ENCODE results near the gene SPSB1. TPM values are rescaled to one million over a fixed set of nuclear protein-coding genes. Genes with fewer than 3 reads are reported as not detected.

Gene SPSB1
- total and polyA plus RNA-seq, 2 of the 4 experiments (the other 2 are of a cell fraction): 16.7 to 19.8 TPM

GRCh38 chr1:9294910-9295636 lies 2.4 kb downstream of the SPSB1 start:
- Histone ChIP-seq H3K4me1 (ENCODE audit: control insufficient read depth, insufficient read depth, low read length) (peaks cover 26% of the 10 kb centered on the region), H2BK5ac (ENCODE audit: low read depth, low read length, poor library complexity, severe bottlenecking) (peak overlapping the region; percentile 82), H3K18ac (ENCODE audit: low read depth, low read length) (peak overlapping the region; percentile 5; the same call in 1 of the 2 replicates), H4K5ac (ENCODE audit: low read depth, low read length) (peak overlapping the region; percentile 5; the same call in 1 of the 2 replicates), H2BK20ac (ENCODE audit: low read depth, low read length) (peak overlapping the region; percentile 33; the same call in 1 of the 2 replicates), H4K8ac (ENCODE audit: low read depth in 2 of 2, low read length in 2 of 2) (no peak overlapping the region), H2AFZ (replicated peaks; ENCODE audit: low read length, poor library complexity) (no peak overlapping the region), H3K79me1 (ENCODE audit: low read depth in 1 of 2, low read length in 2 of 2) (peaks cover 28 to 66% of the 10 kb centered on the region in 2 experiments), H2BK120ac (ENCODE audit: low read depth, low read length) (peak overlapping the region; percentile 34; the same call in 1 of the 2 replicates), H3K36me3 (ENCODE audit: control insufficient read depth, insufficient read depth, low read length) (no peaks in the 10 kb centered on the region; the same call in 1 of the 2 replicates), H3K56ac (ENCODE audit: extremely low read depth, insufficient read depth, low read length) (no peak overlapping the region), H2BK15ac (ENCODE audit: low read depth, low read length) (peak overlapping the region; percentile 16; the same call in 1 of the 3 replicates), H4K91ac (ENCODE audit: insufficient read depth, low read depth, low read length) (peak overlapping the region; percentile 13; the same call in 1 of the 2 replicates), H4K20me1 (ENCODE audit: insufficient read depth, low read length) (peaks cover 45% of the 10 kb centered on the region), H2AK5ac (ENCODE audit: low read depth, low read length) (peak overlapping the region; percentile 20), H3K23ac (ENCODE audit: low read depth, low read length) (peak overlapping the region; percentile 53; the same call in 1 of the 2 replicates), H3K27ac (ENCODE audit: insufficient read depth, low read length) (peak overlapping the region; percentile 11; the same call in 1 of the 2 replicates), H3K4me2 (ENCODE audit: low read depth, low read length) (peak overlapping the region; percentile 98), H3K4ac (ENCODE audit: low read depth, low read length) (peak overlapping the region; percentile 67), H3K9me3 (ENCODE audit: control insufficient read depth, insufficient read depth, low read length) (no peaks in the 10 kb centered on the region), H3K27me3 (ENCODE audit: control insufficient read depth, insufficient read depth, low read length) (no peaks in the 10 kb centered on the region), H3K4me3 (ENCODE audit: insufficient read depth, low read depth, low read length) (peak overlapping the region; percentile 99), H3K9me1 (ENCODE audit: insufficient read depth, low read length) (peaks cover 26% of the 10 kb centered on the region), H3K14ac (replicated peaks; ENCODE audit: low read depth, low read length) (peak overlapping the region; percentile 50), H2AK9ac (replicated peaks; ENCODE audit: low read depth, low read length, poor library complexity) (peak overlapping the region; percentile 29), H3K9ac (ENCODE audit: low read depth, low read length) (no peak overlapping the region)
- DNase-seq (peak; percentile 76), ATAC-seq (ENCODE audit: low read depth) (peak; percentile 12; the same call in 1 of the 2 replicates)
- intact Hi-C loops (cut with micrococcal nuclease): loop anchor here (2.0 to 5.0 kb wide), 2 partner anchors 26 to 77 kb away; no protein-coding TSS in a partner anchor
- dilution Hi-C loops (cut with HindIII; ENCODE audit: low sequenced_read_pairs, unreplicated experiment): no loop called here
- no TSS peak for BruUV-seq (replicated peaks)
- peak; percentile 13; the same call in 1 of the 2 replicates for TF ChIP-seq BHLHE40 (IDR thresholded peaks at IDR 0.05; ENCODE audit: low read depth, low read length)
- TF ChIP-seq, protein P1, sequence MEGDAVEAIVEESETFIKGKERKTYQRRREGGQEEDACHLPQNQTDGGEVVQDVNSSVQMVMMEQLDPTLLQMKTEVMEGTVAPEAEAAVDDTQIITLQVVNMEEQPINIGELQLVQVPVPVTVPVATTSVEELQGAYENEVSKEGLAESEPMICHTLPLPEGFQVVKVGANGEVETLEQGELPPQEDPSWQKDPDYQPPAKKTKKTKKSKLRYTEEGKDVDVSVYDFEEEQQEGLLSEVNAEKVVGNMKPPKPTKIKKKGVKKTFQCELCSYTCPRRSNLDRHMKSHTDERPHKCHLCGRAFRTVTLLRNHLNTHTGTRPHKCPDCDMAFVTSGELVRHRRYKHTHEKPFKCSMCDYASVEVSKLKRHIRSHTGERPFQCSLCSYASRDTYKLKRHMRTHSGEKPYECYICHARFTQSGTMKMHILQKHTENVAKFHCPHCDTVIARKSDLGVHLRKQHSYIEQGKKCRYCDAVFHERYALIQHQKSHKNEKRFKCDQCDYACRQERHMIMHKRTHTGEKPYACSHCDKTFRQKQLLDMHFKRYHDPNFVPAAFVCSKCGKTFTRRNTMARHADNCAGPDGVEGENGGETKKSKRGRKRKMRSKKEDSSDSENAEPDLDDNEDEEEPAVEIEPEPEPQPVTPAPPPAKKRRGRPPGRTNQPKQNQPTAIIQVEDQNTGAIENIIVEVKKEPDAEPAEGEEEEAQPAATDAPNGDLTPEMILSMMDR (conservative IDR thresholded peaks at IDR 0.05; ENCODE audit: low read depth, low read length): peak; percentile 42
- TF ChIP-seq USF2 (IDR thresholded peaks at IDR 0.05; ENCODE audit: low read depth, low read length): no peak
- TF ChIP-seq SMC3 (IDR thresholded peaks at IDR 0.05; ENCODE audit: low read depth, low read length): peak; percentile 27
- TF ChIP-seq MXI1 (IDR thresholded peaks at IDR 0.05; ENCODE audit: borderline replicate concordance, low read depth, low read length): no peak
- peak; percentile 42 for TF ChIP-seq RAD21 (IDR thresholded peaks at IDR 0.05; ENCODE audit: low read length)
- CTCF ChIA-PET: interaction anchor here (0.9 kb wide), 1 partner anchor 120 kb away, joined by 5 read pairs; no protein-coding TSS in a partner anchor
- in situ Hi-C loops (cut with MboI; ENCODE audit: low sequenced_read_pairs): no loop called here
- WGBS, 2 experiments (ENCODE audit: extremely low coverage in 2 of 2, insufficient read length in 1 of 2): 64% methylated on average over 3 of the region's 10 CpGs; no CpG with 5 or more reads in 1 of the 2 experiments
- POLR2A ChIA-PET (ENCODE audit: unreplicated experiment): no interaction called here

Measured in IMR-90 (cell line).